RWPE2 (cell line): Measurements from ENCODE around the gene SLBP.
A peak's percentile ranks its signal among the peaks of the same experiment; 100 is the strongest.

Experiments used
- ATAC-seq: fragments of 200-7000 bp; cut with Tn5 transposase; 3 replicates; pipeline ENCODE4 v1.9.1; 2021; ENCODE audit warnings: low read depth
- DNase-seq: peaks from one replicate; pipeline ENCODE4 v3.0.0-alpha.2; 2020; ENCODE audit warnings: low spot score
- H3K27ac ChIP-seq: fragments of 450-650 bp; 2 replicates; pipeline ENCODE4 v1.5.1; 2017; ENCODE audit warnings: mild to moderate bottlenecking; ENCODE audit not compliant: poor library complexity, severe bottlenecking
- H3K27me3 ChIP-seq: fragments of 250-450 bp; sonication (Bioruptor Pico); 2 replicates; pipeline ENCODE4 v1.5.1; 2021; ENCODE audit warnings: mild to moderate bottlenecking, moderate library complexity; ENCODE audit not compliant: insufficient read depth, poor library complexity, severe bottlenecking
- H3K36me3 ChIP-seq: fragments of 250-450 bp; sonication (Bioruptor Pico); 2 replicates; pipeline ENCODE4 v1.5.1; 2020; ENCODE audit warnings: low read depth, mild to moderate bottlenecking, moderate library complexity
- H3K4me1 ChIP-seq: fragments of 250-450 bp; sonication (Bioruptor Pico); 2 replicates; pipeline ENCODE4 v1.5.1; 2021; ENCODE audit warnings: mild to moderate bottlenecking, moderate library complexity; ENCODE audit not compliant: insufficient read depth, poor library complexity, severe bottlenecking
- H3K4me3 ChIP-seq: fragments of 250-450 bp; sonication (Bioruptor Pico); 2 replicates; pipeline ENCODE4 v1.5.1; 2021; ENCODE audit warnings: mild to moderate bottlenecking, moderate library complexity; ENCODE audit not compliant: severe bottlenecking
- H3K9me3 ChIP-seq: fragments of 250-450 bp; sonication (Bioruptor Pico); 2 replicates; pipeline ENCODE4 v1.5.1; 2021; ENCODE audit warnings: mild to moderate bottlenecking, moderate library complexity; ENCODE audit not compliant: severe bottlenecking
- TF ChIP-seq, protein P1 (sequence below): fragments of 450-650 bp; IDR thresholded peaks from one replicate; pipeline ENCODE4 v1.5.1; 2017; ENCODE audit warnings: mild to moderate bottlenecking, moderate library complexity; ENCODE audit not compliant: poor library complexity, severe bottlenecking

The SLBP gene

DNA sequence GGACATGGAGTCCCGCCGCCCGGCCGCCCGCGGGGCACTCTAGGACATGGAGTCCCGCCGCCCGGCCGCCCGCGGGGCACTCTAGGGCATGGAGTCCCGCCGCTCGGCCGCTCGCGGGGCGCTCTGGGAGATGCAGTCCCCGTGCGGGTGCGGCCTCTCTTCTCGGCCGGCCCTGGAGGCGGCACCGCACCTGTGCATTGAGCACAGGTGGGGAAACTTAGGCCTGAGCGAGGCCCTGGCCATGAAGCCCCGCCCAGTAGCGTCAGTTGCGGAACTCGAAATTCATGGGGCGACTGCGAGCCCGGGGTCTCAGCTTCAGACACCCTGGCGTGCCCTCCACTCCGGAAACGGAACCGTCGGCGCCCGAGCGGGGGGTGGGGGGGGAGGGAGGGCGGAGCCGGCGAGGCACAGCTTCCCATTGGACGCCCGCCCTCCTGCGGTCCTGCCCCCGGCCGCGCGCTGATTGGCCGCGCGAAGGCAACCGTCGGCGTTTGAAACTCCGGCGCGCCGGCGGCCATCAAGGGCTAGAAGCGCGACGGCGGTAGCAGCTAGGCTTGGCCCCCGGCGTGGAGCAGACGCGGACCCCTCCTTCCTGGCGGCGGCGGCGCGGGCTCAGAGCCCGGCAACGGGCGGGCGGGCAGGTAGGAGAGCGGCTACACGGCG, 9.0 kb upstream of the SLBP start, which contains the start of the genes TACC3 and TMEM129:
Gene TACC3 (plus strand): TSS at position 519 of the 663 bp plus-strand sequence. CDS start 1,901 bp downstream, outside the sequence.
Gene TMEM129 (minus strand): TSS at position 321 of the 663 bp plus-strand sequence. CDS start 486 bp downstream, outside the sequence.
- ATAC-seq (peak; percentile 92), DNase-seq (peak; percentile 98)
- H3K27me3 ChIP-seq, result no peaks in the 10 kb centered on the region
- H3K36me3 ChIP-seq, result peaks cover 49% of the 10 kb centered on the region
- H3K4me3 ChIP-seq, result peak within 1 kb of the TSS; percentile 58
- H3K9me3 ChIP-seq, result no peaks in the 10 kb centered on the region
- TF ChIP-seq, protein P1, sequence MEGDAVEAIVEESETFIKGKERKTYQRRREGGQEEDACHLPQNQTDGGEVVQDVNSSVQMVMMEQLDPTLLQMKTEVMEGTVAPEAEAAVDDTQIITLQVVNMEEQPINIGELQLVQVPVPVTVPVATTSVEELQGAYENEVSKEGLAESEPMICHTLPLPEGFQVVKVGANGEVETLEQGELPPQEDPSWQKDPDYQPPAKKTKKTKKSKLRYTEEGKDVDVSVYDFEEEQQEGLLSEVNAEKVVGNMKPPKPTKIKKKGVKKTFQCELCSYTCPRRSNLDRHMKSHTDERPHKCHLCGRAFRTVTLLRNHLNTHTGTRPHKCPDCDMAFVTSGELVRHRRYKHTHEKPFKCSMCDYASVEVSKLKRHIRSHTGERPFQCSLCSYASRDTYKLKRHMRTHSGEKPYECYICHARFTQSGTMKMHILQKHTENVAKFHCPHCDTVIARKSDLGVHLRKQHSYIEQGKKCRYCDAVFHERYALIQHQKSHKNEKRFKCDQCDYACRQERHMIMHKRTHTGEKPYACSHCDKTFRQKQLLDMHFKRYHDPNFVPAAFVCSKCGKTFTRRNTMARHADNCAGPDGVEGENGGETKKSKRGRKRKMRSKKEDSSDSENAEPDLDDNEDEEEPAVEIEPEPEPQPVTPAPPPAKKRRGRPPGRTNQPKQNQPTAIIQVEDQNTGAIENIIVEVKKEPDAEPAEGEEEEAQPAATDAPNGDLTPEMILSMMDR, result no peak
- H3K4me1 ChIP-seq, result peaks cover 5% of the 10 kb centered on the region
- H3K27ac ChIP-seq, result peak within 1 kb of the TSS; percentile 63

DNA sequence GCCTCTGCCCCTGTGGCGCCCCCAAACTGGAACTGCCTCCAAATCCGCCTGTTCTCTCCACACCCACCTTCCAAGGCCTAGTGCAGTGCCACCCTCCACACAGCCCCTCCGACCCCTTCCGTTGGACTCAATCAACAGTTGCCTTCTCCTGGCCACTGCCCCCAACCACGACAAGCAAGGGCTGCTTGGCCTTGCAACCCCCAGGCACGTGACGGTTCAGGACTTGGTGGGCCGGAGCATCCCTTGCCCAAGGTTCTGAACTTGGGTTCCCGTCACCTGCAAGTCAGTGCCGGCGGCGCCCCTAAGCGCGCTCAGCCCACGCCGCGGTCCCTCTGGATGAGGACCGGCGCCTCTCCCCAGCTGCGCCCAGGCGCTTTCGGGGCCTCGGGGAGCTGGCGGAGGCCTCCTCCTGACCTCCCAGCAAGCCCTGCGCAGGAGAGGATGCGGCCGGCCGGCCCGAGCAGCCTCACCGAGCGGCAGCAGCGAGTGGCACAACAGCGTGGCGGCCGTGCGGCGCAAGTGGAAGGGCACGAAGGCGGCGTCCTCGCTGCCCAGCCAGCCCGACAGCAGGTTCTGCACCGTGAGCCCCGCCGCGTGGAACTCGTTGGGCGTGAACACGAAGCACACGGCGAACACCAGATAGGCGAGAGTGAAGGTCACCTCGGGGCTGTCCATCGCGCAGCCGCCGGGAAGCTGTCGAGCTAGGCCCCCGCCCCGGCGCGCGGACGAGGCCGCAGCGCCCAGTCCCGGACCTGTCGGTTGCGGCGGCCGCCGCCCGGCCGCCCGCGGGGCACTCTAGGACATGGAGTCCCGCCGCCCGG, 8.3 kb upstream of the SLBP start:
- H3K4me3 ChIP-seq, result peak overlapping the region; percentile 58
- TF ChIP-seq, protein P1, result no peak
- H3K27me3 ChIP-seq, result no peaks in the 10 kb centered on the region
- peak overlapping the region; percentile 63 for H3K27ac ChIP-seq
- H3K9me3 ChIP-seq, result no peaks in the 10 kb centered on the region
- ATAC-seq, result no peak; the same call in 2 of the 3 replicates
- H3K4me1 ChIP-seq, result peaks cover 5% of the 10 kb centered on the region
- DNase-seq, result no peak
- H3K36me3 ChIP-seq, result peaks cover 42% of the 10 kb centered on the region

DNA sequence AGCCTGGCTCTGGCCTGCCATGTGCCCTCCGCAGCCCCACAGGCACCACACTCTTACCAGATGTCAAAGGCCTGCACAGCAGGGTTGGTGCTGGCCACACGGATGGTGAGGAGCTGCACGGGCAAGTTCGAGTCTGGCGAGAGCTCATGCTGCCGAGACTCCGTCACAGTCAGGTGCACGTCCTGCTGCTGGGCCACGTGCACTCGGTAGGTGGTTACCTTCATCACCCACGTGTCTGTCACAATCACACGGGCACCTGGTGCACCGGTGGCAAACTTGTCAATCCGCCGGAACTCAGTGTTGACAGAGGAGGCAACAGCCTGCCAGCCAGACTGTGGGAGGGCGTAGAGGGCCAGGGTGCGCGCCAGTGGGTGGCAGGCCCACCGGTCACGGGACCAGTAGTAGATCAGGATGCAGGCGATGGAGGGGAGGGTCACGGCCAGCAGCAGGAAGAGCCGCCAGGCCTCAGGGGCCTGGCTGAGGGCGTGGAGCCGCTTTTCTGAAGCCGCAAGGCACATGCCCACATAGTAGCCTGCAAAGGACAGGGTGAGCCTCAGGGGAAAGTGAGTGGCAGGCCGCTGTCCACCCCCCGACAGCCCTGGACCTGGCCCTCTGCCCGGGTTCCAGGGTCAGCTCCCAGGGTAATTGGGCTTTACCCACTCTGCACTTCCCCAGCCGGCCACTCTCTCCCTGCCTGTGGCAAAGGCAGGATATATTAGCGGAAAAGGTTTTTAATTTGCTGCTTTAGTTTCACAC, 6.2 kb upstream of the SLBP start:
- DNase-seq, result no peak
- H3K27ac ChIP-seq, result no peak overlapping the region
- no peaks in the 10 kb centered on the region for H3K27me3 ChIP-seq
- H3K4me3 ChIP-seq, result no peak overlapping the region
- TF ChIP-seq, protein P1, result no peak
- peaks cover 5% of the 10 kb centered on the region for H3K4me1 ChIP-seq
- peaks cover 30% of the 10 kb centered on the region for H3K36me3 ChIP-seq
- H3K9me3 ChIP-seq, result no peaks in the 10 kb centered on the region
- no peak for ATAC-seq

DNA sequence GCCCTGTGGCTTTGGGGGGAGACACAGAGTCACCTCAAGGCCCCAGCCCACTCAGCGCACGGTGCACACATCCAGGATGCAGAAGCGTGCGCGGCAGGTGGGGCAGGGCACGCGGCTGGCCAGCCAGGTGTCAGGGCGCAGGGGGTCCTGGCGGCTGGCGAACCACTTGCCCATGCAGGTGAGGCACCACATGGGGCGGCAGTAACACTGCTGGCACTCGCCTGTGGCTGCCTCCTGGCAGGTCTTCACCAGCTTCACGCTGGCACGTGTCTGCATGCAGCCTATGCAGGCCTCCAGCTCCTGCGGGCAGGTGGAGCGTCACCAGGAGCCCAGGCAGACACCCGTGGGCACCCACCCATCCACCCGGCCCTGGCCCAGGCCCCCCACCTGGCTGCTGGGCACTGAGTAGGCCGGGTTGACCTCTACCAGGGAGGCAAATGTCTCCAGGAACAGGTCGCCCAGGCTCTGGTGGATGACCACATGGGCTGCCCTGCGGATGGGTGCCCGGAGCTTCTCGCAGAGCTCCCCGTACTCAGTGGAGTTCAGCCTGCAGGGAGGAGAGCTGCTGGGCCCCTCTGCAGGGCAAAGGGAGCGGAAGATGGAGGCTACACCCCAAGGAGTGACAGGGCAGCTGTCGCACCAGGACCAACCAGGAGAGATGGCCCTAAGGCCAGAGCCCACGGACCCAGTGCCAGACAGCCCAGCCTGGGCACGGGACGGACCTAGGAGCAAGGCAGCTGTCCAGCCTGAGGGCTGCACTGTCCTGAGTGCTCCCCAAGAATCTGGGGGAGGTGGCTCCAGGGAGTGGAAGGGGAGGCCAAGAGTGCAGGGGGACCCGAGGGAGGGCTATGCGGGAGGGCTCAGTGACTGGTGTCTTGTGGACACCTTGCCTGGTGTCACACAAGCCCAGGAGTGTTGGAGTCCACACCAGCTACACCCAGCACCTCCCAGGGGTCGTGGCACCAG, 5.3 kb upstream of the SLBP start:
- TF ChIP-seq, protein P1, result no peak
- Histone ChIP-seq H3K4me3 (no peak overlapping the region), H3K27ac (no peak overlapping the region), H3K36me3 (peaks cover 23% of the 10 kb centered on the region), H3K27me3 (no peaks in the 10 kb centered on the region), H3K9me3 (no peaks in the 10 kb centered on the region), H3K4me1 (no peaks in the 10 kb centered on the region)
- DNase-seq, result peak; percentile 62
- no peak for ATAC-seq
